ENCODE results near the gene EEF2KMT.
A peak's percentile ranks its signal among the peaks of the same experiment; 100 is the strongest.
"Not testable (repeated sequence)": the region's sequence is repeated elsewhere in the genome, so short reads cannot be mapped to it uniquely, and the experiment has no call there.

The EEF2KMT gene

GRCh38 chr16:5097470-5098220, at the start of gene EEF2KMT:
TSS of gene EEF2KMT (minus strand) at chr16:5097795. CDS start at chr16:5097739, 56 bp downstream.
- DNase-seq, result peak; percentile 87 to 97 (median 91)

- not testable (repeated sequence) for DNase-seq
These were observed 47.0 kb upstream of the EEF2KMT start for GRCh38 chr16:5144621-5144956.

- no peak for DNase-seq
These were observed 46.4 kb upstream of the EEF2KMT start for GRCh38 chr16:5143761-5144620.

GRCh38 chr16:5140151-5140550, 42.6 kb upstream of the EEF2KMT start:
- DNase-seq, result not testable (repeated sequence)

- not testable (repeated sequence) for DNase-seq
These were observed 37.3 kb upstream of the EEF2KMT start for GRCh38 chr16:5134739-5135452.

GRCh38 chr16:5132915-5133600, 35.5 kb upstream of the EEF2KMT start:
- not testable (repeated sequence) for DNase-seq

- DNase-seq, result not testable (repeated sequence)
These were observed 33.9 kb upstream of the EEF2KMT start for GRCh38 chr16:5131467-5132004.

GRCh38 chr16:5117300-5118087, 19.9 kb upstream of the EEF2KMT start:
- not testable (repeated sequence) for DNase-seq

GRCh38 chr16:5116780-5117295, 19.2 kb upstream of the EEF2KMT start:
- not testable (repeated sequence) for DNase-seq

GRCh38 chr16:5110933-5111332, 13.3 kb upstream of the EEF2KMT start:
- DNase-seq, result not testable (repeated sequence)

GRCh38 chr16:5108505-5109158, 11.0 kb upstream of the EEF2KMT start:
- no peak for DNase-seq

GRCh38 chr16:5105039-5105438, 7.4 kb upstream of the EEF2KMT start:
- DNase-seq, result not testable (repeated sequence)

- DNase-seq, result not testable (repeated sequence)
These were observed 5.9 kb upstream of the EEF2KMT start for GRCh38 chr16:5103296-5104032.

GRCh38 chr16:5099174-5099573, 1.6 kb upstream of the EEF2KMT start:
- not testable (repeated sequence) for DNase-seq

- DNase-seq, result peak; percentile 26 to 92 (median 40)
These were observed 895 bp upstream of the EEF2KMT start for GRCh38 chr16:5098221-5099159.

GRCh38 chr16:5097061-5097469, 530 bp downstream of the EEF2KMT start:
- DNase-seq, result peak in 1 of 4 experiments; percentile 6

- DNase-seq, result not testable (repeated sequence)
These were observed 1.0 kb downstream of the EEF2KMT start for GRCh38 chr16:5096437-5097060.
